HUES64 (cell line): ENCODE results near the gene CCNJL.

ENCODE experiments used
- H3K27ac ChIP-seq: 2 replicates; pipeline ENCODE4 v1.7.0; 2013; ENCODE audit warnings: low read depth, low read length, inconsistent platforms
- H3K27me3 ChIP-seq: 2 replicates; pipeline ENCODE4 v1.6.1; 2013; ENCODE audit warnings: mild to moderate bottlenecking, low read length; ENCODE audit not compliant: insufficient read depth
- H3K36me3 ChIP-seq: 2 replicates; pipeline ENCODE4 v1.6.1; 2013; ENCODE audit warnings: mild to moderate bottlenecking, low read length; ENCODE audit not compliant: insufficient read depth
- H3K4me1 ChIP-seq: 2 replicates; pipeline ENCODE4 v1.6.1; 2013; ENCODE audit warnings: mild to moderate bottlenecking, low read length, moderate library complexity; ENCODE audit not compliant: insufficient read depth
- H3K4me3 ChIP-seq: 2 replicates; pipeline ENCODE4 v1.5.1; 2013; ENCODE audit warnings: mild to moderate bottlenecking, low read length, moderate library complexity
- H3K9ac ChIP-seq: 2 replicates; pipeline ENCODE4 v1.6.1; 2013; ENCODE audit warnings: mild to moderate bottlenecking, low read depth, low read length
- H3K9me3 ChIP-seq: 2 replicates; pipeline ENCODE4 v1.6.1; 2013; ENCODE audit warnings: low read depth, low read length; ENCODE audit not compliant: insufficient read depth
- WGBS: fragments of 150-250, 120-280 bp; methylation state at CpG from one replicate; pipeline ENCODE4 v1.1.7; 2013; ENCODE audit warnings: missing lambda C conversion rate; 5-methylcytosine and 5-hydroxymethylcytosine counted together

The CCNJL gene

DNA sequence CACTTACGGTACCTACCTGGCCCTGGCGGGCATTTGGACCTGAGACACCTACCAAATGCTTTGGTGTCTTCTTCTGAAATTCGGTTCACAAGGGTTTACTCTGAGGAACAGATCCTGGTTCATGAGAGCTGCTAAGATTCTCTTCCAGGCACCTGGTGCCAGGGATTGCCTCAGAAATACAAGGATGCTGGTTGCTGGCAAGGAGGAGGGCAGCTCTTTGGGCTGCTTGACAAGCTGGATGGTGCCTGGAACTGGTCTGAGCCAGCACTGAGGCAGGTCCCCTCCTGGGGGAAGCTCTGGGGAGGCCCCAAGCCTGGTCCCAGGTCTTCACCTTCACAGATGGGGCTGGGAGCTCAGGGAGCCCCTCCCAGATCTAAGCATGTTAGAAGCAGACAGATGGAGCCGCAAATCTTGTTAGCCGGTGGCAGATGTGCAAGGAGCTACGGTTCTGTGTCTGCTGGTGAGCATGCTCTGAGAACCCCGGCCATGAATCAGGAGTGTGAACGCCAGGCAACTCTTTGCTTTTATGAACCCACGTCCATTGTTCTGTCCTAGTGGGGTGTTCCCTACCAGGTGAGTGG, 66.8 kb downstream of the CCNJL start:
- Histone ChIP-seq H3K9ac (no peak overlapping the region), H3K9me3 (no peaks in the 10 kb centered on the region), H3K4me1 (0 out of 2 replicates have a peak, but pooled peaks cover 6% of the 10 kb centered on the region), H3K4me3 (no peak overlapping the region), H3K36me3 (peaks cover 1% of the 10 kb centered on the region; the same call in 1 of the 2 replicates), H3K27ac (peak overlapping the region; percentile 33; the same call in 1 of the 2 replicates), H3K27me3 (no peaks in the 10 kb centered on the region)
- 92% methylated on average over 9 of the region's 9 CpGs for WGBS

DNA sequence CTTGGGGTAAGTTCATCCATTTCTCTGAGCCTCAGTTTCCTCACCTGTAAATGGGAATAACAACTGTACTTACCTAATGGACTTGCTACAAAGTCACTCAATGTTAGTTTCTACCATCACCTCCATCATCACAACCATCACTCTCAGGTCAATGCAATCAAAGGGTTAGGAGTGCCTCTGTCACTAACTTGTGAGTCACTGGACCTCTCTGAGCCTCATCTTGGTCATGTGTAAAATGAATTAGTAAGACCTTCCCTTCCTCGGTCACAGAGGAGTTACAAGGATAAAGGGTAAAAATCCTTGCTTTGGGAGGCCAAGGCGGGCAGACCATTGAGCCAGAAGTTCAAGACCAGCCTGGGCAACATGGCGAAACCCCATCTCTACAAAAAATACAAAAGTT, 70.2 kb downstream of the CCNJL start:
- Histone ChIP-seq H3K27me3 (no peaks in the 10 kb centered on the region), H3K27ac (no peak overlapping the region), H3K4me1 (peaks cover 8% of the 10 kb centered on the region), H3K9me3 (no peaks in the 10 kb centered on the region), H3K36me3 (no peaks in the 10 kb centered on the region), H3K9ac (no peak overlapping the region), H3K4me3 (no peak overlapping the region)
- 97% methylated on average over 3 of the region's 3 CpGs for WGBS

DNA sequence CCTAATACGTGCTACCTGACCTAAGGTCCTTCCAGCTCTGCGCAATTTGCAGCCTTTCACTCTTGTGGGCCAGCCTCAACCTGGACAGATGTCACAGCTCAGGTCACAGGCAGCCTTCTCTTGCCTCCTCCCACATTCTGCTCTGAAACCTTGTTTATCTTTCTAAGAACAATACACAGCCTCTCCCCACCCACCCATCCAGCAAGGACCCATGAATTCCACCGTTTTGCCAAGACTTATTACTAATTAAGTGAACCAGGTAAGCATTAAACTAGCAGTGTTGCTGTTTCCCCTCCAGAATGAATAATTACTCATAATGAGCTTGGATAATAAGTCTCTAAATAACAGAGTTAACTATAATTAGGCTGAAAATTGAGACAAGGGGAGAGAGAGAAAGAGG, 72.0 kb downstream of the CCNJL start:
- WGBS, result 28% methylated on average over 3 of the region's 3 CpGs

DNA sequence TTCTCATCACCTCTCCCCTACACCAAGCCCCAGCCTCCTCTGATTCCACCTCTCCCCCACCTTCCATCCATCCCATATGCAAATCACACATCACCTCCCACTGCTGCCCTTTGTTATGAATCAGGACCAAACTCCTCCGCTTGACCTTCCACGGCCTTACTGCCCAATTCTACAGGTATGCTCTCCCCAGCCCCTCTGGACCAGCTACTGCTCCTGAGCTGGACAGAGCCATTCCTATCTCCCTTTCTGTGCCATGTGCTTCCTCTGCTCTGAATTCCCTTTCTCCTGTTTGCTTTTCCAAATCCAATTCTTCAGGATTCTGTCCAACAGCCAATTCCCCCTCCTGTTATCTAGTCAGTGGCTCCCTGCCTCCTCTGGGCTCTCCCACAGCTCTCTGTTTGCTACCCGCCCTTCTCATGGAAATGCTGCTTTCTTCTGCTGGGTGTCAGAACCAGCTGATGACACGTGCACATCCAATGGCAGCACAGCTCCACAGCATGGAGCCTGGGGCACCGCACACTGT, 74.7 kb downstream of the CCNJL start:
- no peak overlapping the region for H3K9ac ChIP-seq
- H3K4me3 ChIP-seq, result no peak overlapping the region
- no peaks in the 10 kb centered on the region for H3K27me3 ChIP-seq
- no peaks in the 10 kb centered on the region for H3K36me3 ChIP-seq
- 14% methylated on average over 5 of the region's 5 CpGs for WGBS
- H3K4me1 ChIP-seq, result peaks cover 8% of the 10 kb centered on the region
- peak overlapping the region; percentile 50; the same call in 1 of the 2 replicates for H3K27ac ChIP-seq
- H3K9me3 ChIP-seq, result no peaks in the 10 kb centered on the region

More for the DNA sequence above, 72.0 kb downstream of the CCNJL start:
- no peak overlapping the region for H3K9ac ChIP-seq
- no peak overlapping the region for H3K27ac ChIP-seq
- H3K9me3 ChIP-seq, result no peaks in the 10 kb centered on the region
- H3K36me3 ChIP-seq, result no peaks in the 10 kb centered on the region
- H3K4me1 ChIP-seq, result peaks cover 9% of the 10 kb centered on the region
- no peaks in the 10 kb centered on the region for H3K27me3 ChIP-seq
- no peak overlapping the region for H3K4me3 ChIP-seq

DNA sequence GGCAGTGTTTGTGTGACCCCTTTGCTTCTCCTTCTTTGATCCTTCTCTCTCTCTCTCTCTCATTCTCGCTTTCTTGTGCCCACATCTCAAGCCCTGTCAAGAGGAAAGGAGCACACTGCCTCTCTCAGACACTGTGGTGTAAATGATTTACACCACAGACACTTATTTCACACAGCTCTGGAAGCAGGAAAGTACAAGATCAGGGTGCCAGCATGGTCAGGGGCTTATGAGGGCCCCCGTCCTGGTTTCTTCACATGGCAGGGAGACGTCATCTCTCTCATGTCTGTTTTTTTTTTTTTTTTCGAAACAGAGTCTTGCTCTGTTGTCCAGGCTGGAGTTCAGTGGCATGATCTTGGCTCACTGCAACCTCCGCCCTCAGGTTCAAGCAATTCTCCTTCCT, 76.6 kb downstream of the CCNJL start:
- Histone ChIP-seq H3K27me3 (no peaks in the 10 kb centered on the region), H3K27ac (no peak overlapping the region), H3K4me1 (peaks cover 8% of the 10 kb centered on the region), H3K36me3 (no peaks in the 10 kb centered on the region), H3K9me3 (no peaks in the 10 kb centered on the region), H3K9ac (no peak overlapping the region), H3K4me3 (no peak overlapping the region)
- 89% methylated on average over 5 of the region's 5 CpGs for WGBS

DNA sequence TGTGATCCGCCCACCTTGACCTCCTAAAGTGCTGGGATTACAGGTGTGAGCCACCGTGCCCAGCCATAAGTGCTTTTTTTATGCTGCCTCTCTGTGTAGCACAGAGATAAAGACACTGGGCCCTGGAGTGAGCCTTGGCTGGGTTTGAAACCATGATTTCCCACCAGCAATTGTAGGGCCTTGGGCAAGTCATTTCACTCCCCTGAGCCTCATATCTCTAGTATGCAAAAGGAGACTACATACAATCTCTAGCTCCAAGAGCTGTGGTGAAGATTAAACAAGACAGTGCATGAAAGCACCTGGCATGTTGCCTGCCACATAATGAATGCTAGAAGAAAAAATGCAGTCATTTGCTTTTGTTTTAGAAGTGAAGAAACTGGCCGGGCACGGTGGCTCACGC, 79.1 kb downstream of the CCNJL start:
- H3K27ac ChIP-seq, result no peak overlapping the region
- no peaks in the 10 kb centered on the region for H3K36me3 ChIP-seq
- WGBS, result 96% methylated on average over 5 of the region's 5 CpGs
- H3K9ac ChIP-seq, result no peak overlapping the region
- H3K27me3 ChIP-seq, result no peaks in the 10 kb centered on the region
- H3K4me1 ChIP-seq, result peaks cover 8% of the 10 kb centered on the region; the same call in 1 of the 2 replicates
- H3K4me3 ChIP-seq, result no peak overlapping the region
- H3K9me3 ChIP-seq, result no peaks in the 10 kb centered on the region

DNA sequence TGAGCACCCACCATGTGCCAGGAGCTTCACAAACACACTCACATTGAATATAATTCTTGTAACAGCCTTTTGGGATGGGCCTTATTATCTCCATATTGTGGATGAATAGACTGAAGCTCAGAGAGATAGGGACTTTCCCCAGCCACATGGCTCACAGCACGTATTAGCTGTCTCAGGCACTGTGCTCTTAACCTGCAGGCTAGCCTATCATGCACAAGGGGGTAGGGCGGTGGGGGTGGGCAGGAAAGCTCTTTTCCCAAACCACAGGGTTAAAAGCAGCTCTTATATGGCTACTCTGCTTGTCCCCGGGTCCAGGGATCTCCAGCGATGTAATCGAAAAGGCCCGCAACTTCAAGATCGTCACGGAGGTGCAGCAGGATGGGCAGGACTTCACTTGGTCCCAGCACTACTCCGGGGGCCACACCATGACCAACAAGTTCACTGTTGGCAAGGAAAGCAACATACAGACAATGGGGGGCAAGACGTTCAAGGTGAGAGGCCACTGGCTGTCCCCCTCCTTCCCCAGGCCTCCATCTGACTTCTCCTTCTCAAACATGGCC, 80.5 kb downstream of the CCNJL start:
- Histone ChIP-seq H3K27ac (no peak overlapping the region), H3K9me3 (no peaks in the 10 kb centered on the region), H3K27me3 (no peaks in the 10 kb centered on the region), H3K4me1 (no peaks in the 10 kb centered on the region), H3K4me3 (no peak overlapping the region), H3K9ac (no peak overlapping the region), H3K36me3 (no peaks in the 10 kb centered on the region)
- WGBS, result 79% methylated on average over 10 of the region's 10 CpGs

DNA sequence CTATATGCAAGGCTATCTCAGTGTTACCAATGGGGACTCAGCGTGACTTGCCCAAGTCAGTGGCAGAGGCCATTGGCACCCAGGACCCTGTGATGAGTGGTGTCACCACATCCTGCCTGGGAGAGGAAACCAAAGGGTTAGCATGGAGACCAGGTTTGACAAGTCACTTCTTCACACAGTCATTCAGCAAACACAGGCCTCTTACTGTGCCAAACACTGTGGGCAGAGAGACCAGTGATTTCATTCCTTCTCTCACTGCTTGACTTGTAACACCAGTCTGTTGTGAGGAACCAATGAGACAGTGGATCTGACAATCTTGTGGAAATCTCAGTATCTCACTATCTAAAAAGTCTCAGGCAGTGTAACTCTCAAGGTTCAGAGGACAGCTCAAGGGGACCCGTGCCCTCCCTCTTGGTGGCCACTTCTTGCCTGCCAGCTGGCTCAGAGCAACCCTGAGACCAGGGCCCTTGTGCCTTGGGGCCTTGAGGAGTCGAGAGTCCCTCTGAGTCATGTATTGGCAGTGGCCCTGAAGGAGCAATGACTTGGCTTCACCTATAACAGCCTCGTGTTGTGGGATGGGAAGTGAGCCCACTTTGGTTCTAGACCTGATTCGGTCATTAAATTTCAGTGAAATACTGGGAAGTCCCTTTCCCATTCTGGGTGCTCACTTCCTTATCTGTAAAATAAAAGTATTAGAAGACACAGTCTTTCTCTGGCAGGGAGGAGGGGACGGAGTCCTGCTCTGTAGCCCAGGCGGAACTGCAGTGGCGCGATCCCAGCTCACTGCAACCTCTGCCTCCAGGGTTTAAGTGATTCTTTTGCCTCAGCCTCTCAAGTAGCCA, 81.5 kb downstream of the CCNJL start:
- H3K9ac ChIP-seq, result no peak overlapping the region
- H3K9me3 ChIP-seq, result no peaks in the 10 kb centered on the region

DNA sequence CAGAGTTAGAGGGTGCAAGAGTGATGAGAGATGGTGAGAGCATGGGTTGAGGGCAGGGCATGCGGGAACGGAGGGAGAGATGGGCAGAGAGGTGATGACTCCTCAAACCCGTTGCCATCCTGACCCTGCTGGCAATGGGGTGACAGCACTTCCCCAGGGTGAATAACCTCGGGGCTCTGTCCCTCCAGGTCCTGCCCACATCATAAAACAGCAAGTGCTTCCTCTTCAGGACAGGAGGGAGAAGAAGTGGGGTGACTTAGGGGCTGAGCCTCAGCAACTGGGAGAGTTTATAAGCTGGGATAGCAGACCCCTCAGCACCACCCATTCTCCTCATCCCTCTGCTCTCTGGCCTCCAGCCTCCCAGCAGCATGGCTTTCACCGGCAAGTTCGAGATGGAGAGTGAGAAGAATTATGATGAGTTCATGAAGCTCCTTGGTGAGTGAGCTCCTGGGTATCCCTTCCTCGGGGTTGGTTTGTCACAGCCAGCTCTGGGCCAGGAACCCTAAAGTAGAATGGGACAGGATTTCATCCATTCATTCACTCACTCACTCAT, 83.1 kb downstream of the CCNJL start, which contains the start of gene FABP6:
TSS of gene FABP6 (plus strand) at position 317 of the 553 bp plus-strand sequence. CDS start at position 369, 52 bp downstream.
- no peak within 1 kb of the TSS for H3K9ac ChIP-seq
- 90% methylated on average over 7 of the region's 7 CpGs for WGBS

More for the DNA sequence above, 81.5 kb downstream of the CCNJL start:
- Histone ChIP-seq H3K36me3 (no peaks in the 10 kb centered on the region), H3K4me3 (no peak overlapping the region), H3K27me3 (no peaks in the 10 kb centered on the region), H3K27ac (no peak overlapping the region), H3K4me1 (no peaks in the 10 kb centered on the region)
- WGBS, result 93% methylated on average over 9 of the region's 9 CpGs

DNA sequence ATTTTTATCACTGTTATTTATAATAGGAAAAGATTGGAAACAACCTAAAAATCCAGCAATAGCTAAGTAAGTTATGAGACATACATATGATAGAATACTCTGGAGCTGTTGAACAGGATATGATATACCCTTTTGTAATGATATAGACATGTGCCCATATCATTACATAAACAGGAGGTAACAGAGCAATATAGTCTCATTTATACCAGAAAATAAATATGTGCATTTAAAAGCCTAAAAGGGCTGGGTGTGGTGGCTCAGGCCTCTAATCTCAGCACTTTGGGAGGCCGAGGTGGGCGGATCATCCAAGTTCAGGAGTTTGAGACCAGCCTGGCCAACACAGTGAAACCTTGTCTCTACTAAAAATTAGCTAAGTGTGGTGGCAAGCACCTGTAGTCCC, 85.4 kb downstream of the CCNJL start:
- Histone ChIP-seq H3K36me3 (no peaks in the 10 kb centered on the region), H3K9me3 (no peaks in the 10 kb centered on the region), H3K9ac (no peak overlapping the region), H3K4me1 (no peaks in the 10 kb centered on the region), H3K27ac (no peak overlapping the region), H3K4me3 (no peak overlapping the region), H3K27me3 (no peaks in the 10 kb centered on the region)
- WGBS, result 92% methylated on average over 2 of the region's 2 CpGs

More for the DNA sequence above, 83.1 kb downstream of the CCNJL start, which contains the start of gene FABP6:
- no peak within 1 kb of the TSS for H3K4me3 ChIP-seq
- no peak within 1 kb of the TSS for H3K27ac ChIP-seq
- no peaks in the 10 kb centered on the region for H3K27me3 ChIP-seq
- no peaks in the 10 kb centered on the region for H3K9me3 ChIP-seq
- no peaks in the 10 kb centered on the region for H3K36me3 ChIP-seq
- H3K4me1 ChIP-seq, result no peaks in the 10 kb centered on the region

DNA sequence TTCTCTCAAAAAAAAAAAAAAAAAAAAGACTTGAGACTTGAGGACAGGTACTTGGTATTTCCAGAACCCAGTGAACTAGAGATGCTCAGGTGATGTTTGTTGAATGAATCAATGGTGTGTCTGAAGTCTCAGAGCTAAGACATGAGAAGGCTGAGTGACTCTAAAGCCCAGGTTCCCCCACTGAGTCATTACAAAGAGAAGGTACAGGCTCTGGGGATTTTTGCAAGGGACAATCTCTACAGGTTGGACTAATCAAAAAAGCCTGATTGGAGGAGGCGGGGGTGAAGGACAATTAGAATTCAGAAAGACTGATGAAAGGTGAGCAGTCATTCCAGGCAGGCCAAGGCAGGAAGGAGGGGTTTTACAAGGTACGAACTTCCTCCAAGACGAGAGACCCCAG, 91.3 kb downstream of the CCNJL start:
- no peak overlapping the region for H3K4me3 ChIP-seq
- no peaks in the 10 kb centered on the region for H3K4me1 ChIP-seq
- H3K27me3 ChIP-seq, result no peaks in the 10 kb centered on the region
- no peaks in the 10 kb centered on the region for H3K36me3 ChIP-seq
- 79% methylated on average over 3 of the region's 3 CpGs for WGBS
- H3K9me3 ChIP-seq, result no peaks in the 10 kb centered on the region
- no peak overlapping the region for H3K9ac ChIP-seq
- H3K27ac ChIP-seq, result no peak overlapping the region
